Measurements from ENCODE around the gene SLIT3.

The SLIT3 gene

DNA sequence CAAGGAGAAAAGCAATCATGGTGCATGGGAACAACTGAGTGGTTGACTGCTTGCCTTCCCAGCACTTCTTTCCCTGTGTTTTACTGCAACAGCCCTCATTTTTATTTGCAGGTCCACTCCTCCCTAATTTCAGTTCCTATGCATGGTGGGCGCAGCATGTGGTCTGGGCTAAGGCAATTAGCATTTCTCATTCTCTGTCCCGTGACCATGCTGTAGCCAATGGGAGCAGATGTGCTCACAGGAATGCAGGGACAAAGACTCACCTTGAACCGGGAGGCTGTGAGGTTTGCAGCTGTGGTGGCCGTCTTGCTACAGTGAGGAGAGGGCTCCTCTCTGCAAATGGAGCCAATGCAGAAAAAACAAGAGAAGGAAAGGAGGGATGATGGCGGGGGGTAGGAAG, 315.5 kb downstream of the SLIT3 start:
- FAIRE-seq: no peak

DNA sequence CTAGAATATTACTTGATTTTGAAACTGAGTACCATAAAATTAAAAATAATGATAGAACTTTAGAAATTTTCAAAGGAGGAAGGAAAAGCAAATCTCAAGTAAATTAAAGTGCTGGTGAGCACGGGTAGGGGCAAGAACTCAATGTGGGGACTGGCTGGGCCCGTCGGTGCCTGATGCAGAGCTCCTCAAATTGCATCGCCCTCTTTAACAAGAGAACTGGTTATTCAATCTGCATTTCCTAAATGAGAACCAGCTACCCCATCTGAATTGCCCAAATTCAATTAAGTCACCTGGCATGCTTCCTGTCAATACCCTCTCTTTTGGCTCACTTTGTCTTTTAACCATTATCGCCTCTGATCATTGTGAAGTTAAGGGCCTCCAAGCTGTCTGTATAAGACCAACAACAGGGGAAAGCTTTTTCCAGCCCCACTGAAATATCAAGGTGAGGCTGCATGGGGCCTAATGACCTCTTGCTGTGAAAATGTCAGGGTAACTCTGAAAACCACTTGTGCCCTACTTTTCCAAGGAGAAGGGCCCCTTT, 316.7 kb downstream of the SLIT3 start:
- no peak for FAIRE-seq

DNA sequence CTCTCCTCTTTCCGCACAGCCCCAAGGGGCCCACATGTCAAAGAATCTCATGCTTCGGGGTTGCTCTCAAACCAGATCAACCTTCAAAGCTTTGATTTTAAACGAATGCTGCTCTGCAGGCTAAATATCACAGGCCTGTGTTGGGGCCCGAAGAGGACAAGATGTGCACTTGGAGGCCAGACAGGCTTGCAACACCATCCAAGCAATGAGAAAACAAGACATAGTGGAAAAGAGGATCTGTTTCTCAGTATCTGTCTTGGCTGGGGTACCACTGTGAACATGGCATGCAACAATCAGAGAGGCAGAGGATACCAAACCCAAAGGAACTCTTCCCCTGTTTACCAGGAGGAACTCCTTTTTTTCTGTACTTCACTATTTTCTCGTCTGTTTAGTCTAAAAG, 321.8 kb downstream of the SLIT3 start:
- no peak for FAIRE-seq

DNA sequence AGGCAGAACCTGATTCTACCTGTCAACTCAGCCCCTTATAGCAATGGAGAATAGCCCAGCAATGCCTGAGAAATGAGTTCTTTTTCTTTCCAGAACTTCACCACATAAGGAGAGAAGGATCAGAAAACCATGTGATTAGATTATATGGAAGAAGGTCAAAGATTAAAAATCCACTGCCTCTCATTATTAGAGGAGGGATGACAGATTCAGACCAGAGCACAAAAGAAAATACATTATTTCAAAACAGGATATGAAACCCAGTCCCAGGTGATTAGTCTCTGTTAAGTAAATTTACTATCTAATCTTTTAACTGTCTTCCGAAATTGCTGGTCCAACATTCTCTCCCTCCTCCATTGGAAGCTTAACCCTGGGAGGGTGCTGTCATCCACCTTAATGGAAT, 322.4 kb downstream of the SLIT3 start:
- FAIRE-seq: no peak

DNA sequence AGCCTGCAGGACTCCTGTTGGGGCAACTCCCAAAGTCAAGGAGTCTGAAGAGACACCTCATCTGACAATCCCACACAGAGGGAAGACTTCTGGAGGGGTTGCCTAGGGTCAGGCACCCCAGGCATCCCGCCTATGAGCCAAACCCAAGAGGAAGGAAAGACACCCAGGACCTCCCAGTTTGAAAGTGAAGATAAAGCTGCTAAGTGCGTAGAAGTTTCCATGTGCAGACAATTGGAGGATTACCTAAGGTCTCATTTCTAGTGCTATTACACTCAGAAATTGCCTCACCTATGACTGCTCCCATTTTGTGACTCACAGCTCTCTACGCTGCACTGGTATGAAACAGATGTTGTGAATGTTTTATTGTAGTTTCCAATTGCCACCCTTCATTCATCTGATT, 322.9 kb downstream of the SLIT3 start:
- FAIRE-seq: no peak

DNA sequence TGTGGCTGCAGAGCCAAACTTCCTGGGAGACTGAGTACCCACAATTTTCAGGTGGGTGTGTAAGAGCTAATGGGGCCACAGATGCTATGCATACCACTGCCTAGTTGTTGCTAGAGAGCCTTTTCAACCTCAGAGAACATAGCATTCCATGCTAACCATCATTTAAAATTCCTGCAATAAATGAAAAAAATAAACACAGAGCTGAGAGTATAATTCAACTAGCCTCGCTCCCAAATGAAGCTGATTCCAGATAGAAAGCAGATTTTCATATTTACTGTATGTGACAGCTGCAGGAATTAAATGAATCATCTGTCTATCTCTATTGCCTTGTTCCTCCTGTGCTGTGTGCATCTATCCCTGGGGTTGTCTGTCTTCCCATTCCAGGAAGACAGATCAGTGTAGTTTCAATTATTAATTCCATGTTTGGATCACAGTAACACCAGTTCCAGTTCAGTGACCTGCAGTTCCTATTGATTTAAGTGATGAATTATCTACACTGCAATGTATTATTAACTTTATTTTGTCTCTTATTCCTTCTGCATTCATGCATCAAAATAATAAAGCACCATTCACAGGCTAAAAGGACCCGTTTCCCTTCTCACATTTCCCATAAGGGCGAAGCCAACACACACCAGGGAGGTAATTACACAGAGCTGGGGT, 324.5 kb downstream of the SLIT3 start:
- FAIRE-seq: no peak

DNA sequence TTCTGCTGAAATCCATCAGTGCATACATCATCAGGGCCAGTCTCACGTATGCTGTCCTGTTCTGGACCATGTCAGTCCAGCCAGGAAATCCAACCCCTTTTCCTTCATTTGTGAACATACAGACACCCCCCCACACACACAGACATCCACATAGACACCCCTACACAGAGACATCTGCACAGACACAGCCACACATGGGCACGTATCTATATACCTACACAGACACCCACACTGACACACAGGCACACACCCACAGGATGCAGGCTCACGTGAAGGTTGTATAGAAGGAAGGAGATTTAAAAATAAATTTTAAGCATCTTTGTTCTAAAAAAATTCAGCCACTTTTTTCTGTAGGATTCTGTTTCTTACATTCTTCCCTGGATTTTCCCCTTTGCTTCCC, 325.6 kb downstream of the SLIT3 start:
- no peak for FAIRE-seq

DNA sequence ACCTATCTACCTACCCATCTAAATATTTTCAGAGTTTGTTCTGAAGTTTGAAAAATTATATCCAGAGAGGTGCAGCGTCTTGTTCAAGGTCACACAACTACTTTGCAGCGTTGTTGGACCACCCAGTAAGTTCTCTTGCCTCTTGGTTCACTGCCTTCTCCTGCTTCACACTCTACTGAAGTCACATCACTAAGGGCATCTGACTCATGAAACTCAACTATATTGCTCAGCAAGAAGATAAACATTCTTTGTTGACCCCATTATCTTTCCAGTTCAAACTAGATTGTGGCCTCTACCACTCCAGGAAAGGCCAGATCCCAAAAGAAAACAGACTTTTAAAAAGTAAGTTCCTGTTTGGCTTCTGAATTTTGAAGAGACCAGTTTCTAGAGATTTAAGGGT, 326.9 kb downstream of the SLIT3 start:
- no peak for FAIRE-seq

DNA sequence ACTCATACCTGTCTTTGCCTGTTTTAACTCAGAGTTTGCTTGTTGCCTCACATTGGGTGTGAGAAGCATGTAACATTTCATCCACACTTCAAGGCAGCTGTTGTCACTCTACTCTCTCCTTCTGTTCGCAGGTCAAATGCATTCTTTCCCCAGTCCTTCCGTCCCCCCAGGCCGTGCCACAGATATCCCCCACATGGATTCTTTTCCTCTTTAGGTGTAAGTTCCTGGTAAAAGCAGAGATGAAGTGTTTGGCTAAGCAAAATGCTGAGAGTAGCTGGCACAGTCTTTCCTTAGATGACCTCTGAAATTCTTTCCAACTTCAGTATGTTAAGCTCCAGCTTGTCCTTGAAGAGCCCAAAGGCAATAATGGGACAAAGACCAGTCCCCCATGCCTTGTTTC, 328.2 kb downstream of the SLIT3 start:
- no peak for FAIRE-seq

DNA sequence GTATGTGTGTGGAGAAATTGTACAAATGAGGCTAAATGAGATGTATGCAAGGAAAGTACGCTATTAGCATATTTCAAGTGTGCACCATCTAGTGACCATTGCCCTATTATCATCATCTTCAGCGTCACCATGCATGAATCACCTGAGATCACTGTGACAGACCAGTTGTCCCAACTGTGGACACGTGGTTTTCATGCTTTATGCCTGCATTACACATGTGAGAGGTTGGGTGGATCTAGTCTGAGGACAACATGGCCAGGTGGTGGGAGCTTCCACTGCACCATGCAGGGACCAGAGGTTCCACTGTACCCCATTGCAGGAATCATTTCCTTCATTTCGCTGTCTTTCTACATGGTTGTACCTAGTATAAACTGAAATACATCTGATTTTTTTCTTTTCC, 329.8 kb downstream of the SLIT3 start:
- no peak for FAIRE-seq

DNA sequence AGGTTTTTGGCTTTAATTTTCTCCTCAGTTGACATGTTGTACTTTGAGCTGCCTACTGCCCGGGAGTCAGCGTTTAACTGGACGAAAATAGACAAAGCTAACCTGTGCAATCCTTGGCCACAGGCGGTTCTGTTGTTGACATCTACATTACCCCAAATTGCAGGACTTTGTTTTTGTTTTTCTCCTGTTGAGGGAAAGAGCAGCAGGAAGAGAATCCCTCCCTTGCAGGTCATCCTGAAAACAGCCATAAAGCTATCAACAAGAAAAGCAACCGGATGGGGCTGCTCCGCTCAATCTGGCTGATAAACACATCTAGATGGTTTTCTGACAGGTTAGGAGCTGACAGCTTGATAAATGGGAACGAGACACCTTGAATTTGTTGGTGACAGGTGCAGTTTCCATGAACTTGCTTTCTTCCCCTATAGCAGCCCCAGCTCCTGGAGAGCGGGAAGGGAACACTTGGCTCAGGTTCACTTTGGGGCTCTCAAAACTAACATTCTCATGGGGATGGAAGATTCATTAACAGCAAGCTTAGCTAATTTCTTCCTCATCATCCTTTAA, 331.5 kb downstream of the SLIT3 start:
- no peak for FAIRE-seq

DNA sequence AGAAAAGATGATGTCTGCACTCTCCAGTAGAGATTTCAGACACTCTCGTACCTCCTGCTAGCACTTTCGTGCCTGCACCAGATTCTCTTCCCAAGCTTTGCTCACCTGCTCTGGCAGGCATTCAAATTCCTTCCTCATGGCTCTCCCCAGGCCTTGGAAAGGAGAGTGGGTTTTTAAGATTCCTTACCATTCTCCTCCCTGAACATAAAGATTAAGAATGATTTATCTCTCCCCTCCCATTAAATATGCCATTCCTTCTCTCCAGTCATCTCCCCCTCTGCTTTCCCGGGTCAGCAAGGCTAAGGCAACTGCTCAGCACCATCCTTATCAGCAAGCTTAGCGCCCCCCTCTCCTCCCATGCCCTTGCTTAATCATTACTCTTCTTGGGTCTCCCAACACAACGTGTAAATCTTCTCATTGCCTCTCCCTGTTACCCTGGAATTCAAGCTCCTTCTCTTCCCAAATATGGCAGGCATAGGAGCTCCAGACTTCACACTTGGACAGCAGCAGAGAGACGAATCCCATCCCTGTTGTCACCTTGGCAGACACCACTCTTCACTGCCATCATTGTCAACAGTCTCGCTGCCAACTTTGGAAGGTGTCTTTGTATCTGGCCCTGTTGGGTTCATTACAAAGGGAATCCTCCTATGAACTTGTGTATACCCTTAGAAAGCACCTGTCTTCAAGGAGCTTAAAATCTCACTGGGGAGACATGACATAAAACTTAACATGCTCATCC, 332.9 kb downstream of the SLIT3 start:
- no peak for FAIRE-seq

DNA sequence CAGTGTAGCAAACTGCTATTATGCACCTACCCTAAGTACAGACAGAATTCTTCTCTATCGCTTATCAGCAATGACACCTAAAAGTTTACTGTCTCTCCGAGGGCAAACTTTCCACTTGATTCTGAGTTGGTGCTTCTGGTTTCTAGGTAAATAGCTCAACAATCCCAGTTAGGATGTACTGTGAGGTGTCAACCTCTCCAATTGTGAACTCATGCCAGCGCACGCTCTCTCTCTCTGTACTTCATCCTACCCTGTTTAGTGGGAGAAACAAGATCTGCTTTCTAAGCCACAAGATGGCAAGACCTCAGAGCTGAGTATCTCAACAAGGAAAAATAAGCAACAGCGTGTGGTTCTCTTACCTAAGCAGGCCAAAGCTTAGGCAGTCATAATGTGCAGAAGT, 335.3 kb downstream of the SLIT3 start:
- no peak for FAIRE-seq

DNA sequence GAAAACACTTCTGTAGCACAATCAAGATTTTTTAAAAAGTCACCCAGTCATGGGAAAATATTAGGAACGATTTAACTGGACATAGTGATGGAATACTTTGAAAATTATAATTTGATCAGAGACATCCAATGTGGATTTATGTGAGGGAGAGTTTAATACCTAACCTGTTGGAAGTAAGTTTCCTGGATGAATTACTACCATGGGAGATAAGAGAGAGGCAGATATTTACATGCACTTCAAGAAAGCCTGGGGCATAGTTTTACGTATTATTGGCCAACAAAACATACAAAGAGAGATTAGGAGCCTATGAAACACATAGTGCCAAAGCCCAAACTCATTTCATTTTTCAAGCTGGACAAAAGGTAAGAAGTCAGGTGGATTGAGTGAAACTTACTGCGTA, 336.8 kb downstream of the SLIT3 start:
- FAIRE-seq: no peak

DNA sequence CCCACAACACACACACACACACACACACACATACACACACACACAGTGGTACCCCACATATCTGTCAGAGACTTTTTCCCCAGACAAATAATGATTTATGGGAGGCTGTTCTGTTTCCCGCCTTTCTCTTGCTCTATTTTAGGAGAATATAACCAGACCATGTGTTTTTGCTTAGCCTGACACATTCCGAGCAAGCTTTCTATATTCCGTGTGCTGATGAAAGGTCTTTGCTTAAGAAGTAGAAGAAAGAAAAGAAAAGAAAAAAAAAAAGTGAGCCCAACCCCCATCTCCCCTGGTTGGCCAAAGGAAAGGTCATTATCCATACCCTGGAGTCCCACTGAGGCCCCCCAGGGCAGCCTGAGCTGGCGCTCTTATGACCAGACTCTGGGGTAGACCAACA, 338.6 kb downstream of the SLIT3 start:
- FAIRE-seq: no peak

DNA sequence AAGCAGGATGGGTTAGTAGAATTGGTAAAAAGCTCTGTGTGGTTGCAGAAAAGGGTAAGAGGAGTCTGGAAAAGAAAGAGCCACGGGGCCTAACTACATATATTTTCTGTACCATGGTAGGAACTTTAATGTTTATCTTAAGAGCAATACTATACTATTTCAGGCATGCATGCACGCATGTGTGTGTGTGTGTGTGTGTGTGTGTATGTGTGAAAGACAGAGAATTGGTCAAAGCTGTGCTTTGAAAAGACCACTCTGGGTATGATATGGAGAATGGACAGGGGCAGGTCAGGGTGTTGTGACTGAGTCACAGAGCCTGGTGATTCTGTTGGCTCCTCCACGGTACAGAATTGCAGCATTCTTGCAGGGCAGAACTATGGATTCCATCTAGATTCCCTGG, 339.3 kb downstream of the SLIT3 start:
- no peak for FAIRE-seq

DNA sequence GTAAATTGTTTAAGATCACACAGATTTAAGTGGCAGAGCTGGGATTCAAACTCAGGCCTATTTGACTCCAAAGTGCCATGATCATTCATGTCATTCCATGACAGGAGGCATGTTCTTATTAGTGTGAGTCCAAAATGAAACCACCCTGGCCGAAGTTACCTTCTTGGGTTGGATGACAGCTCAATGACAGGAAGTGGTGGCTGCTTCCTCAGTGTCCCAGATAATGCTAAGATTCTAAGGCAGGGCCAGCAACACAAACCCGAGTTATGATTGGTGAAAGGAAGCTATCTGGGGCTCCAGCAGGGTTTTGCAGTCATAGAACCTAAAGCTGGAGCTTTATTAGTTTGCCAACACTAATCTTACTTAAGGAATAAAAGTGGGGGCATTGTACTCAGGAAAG, 340.4 kb downstream of the SLIT3 start:
- FAIRE-seq: no peak

DNA sequence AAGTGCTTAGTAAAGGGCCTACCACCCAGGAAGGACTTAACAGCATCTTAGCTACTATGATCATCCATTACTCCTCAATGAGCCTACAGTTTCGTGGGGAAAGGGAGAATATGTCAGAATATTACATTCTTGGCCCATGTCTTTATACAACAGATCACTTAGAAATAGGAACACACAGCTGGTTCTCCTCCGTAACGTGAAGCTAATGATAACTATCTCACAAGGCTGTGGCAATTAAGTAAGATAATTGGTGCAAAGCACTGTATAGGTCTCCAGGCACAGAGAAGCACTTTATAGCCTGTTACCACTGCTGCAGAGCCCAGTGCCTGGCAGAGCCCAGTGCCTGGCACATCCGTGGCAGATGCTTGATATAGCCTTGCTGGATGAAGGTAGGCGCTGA, 347.6 kb downstream of the SLIT3 start:
- no peak for FAIRE-seq

DNA sequence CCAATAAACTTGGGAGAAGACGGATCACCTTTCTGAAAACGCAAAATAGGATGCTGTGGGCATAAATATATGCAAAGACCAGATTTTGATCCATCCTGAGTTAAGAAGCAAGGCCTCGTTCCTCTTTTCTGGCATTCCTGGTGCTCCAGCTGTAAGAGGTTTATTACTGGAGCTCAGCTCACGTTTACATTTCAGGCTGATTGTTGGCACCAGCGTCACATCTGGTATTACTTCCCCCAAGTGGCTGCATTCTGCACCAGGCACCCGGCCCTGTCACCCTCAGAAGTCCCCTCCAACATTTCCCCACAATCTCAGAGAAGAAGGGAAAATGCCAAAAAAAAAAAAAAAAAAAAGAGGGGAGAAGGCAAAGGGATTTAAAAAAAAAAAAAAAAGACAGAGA, 348.7 kb downstream of the SLIT3 start:
- no peak for FAIRE-seq

DNA sequence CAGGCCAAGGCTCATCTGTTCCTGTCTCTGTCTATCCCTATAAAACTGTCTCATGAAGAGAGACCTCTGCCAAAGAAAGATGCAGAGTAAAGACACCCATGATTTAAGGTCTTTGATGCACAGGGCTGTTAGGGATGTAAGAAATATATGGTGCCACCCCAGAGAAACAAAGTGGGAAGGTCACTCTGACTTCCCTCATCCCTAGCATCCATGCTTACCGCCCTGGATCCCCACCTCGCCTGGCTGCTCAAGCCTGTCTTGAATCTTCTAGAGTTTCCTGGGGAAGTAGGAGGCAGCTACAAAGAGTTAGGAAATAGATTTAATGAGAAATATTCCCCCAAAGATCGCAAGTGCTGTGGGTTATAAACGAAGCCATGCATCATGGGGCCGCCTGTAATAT, 349.2 kb downstream of the SLIT3 start:
- FAIRE-seq: no peak

DNA sequence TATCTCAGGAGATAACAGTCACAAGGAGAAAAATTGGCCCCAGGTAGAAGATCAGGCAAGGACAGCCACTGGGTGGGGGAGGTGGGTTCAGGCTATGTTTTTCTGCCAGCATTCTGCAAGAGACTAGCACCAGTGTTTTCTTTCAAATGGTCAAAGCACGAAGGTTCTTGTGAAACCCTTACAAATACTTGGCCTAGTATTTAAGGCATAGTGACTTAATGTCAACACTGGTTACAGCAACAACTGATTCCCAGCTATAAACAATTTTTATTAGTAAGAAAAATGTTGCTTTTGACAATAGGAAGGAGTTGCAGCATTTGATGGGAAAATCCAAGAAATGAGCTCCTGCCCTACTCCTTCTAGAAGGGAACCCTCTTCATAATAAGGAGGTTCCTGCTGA, 349.6 kb downstream of the SLIT3 start:
- no peak for FAIRE-seq

DNA sequence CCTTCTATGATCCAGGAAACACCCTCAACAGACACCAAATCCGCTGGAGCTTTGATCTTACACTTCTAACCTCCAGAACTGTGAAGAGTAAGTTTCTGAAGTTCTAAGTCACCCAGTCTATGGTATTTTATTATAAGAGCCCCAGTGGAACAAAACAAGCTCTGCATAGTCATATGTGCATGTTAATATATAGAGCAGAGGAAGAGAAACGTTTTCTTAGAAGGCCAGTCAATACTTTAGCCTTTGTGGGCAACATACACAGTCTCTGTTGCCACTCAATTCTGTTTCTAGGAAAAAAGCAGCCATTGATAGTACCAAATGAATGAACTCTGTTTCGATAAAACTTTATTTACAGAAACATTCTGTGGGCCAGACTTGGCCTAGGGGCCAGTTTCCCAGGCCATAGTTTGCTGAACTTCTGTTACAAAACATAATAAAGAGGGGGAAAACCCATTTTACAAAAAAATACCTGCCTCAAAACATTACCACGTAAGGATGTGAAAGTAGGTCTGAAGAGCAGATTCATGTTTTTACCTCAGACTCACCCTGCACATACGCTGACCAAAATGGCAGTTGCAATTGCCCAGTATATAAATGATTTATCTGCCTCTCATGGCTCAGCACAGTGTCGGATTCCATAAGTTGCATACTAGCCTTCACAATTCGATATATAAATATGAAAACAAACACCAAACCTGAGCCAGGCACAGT, 350.5 kb downstream of the SLIT3 start:
- FAIRE-seq: no peak

DNA sequence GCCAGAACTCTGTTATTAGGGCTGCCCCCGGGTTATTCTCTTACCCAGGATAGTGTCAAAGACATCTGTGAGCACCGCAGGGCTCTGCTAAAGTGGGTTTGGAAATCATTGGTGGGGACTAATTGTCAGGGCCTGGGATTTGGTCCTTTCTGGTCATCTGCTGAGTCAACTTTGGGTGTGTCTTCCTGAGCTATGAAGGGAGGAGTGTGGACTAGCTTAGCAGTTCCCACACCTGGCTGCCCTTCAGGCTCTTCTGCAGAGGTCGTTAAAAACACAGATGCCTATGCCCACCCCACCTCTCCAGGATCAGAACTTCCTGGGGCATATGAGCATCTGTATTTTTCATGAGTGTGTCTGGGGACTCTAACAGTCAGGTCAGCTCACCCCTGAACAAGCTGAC, 352.2 kb downstream of the SLIT3 start:
- no peak for FAIRE-seq
